ENCODE measurements around the gene SEC11C.

SEC11C gene

DNA sequence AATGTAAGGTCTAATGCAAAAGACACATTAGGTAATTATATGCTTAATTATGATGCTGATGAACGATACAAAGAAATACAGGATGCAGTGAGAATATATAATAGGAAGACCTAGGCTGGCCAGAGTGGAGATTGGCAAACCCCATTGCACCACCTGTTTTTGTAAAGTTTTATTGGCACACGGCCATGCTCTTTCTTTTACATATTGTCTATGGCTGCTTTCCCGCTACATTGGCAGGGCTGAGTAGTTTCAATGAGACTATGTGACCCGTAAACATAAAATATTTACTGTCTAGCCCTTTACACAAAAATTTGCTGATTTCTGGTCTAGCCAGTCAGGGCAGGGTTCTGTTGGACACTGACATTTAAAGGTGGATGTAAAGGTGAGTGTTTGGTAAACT, 5.4 kb downstream of the SEC11C start:
- no peak for DNase-seq (ENCODE audit: low spot score)

DNA sequence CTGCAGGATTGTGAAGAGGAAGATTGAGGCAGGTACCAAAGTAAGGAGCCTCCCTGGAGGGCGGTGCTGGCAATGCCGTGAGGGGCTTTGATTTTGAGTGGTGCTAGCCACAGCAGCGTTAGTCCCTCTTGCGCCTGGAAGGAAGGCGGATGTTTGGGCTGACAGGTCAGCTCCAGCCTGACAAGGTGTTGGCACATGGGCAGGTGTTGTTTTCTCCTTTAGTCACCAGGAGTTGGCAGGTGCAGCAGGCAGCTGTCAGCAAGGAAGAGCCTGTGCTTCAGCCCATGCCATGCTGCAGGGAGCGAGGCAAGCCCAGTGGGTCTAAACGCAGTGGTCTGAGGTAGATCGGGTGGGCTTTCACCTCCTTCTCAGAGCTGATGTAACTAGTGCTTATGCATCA, 8.5 kb downstream of the SEC11C start:
- no peak for DNase-seq (ENCODE audit: low spot score)

DNA sequence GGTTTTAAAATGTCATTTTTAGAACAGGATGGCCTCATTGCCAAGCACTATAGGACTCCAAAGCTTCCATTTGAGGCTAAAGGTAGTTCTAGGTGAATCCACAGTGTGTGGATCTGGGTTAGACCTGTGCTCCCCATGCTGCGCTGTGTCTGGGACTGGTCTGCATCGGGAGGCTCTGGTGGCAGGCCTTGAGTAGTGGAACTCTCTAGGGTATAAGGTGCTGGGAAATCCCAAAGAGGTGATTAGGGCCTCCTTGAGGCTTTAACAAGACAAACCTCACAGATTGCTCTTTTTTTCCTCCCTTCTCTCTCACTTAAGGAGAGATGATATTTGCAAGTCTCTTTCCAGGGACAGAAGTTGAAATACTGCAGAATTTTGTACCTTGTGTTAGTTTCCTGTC, 9.3 kb downstream of the SEC11C start:
- DNase-seq (ENCODE audit: low spot score) = no peak

DNA sequence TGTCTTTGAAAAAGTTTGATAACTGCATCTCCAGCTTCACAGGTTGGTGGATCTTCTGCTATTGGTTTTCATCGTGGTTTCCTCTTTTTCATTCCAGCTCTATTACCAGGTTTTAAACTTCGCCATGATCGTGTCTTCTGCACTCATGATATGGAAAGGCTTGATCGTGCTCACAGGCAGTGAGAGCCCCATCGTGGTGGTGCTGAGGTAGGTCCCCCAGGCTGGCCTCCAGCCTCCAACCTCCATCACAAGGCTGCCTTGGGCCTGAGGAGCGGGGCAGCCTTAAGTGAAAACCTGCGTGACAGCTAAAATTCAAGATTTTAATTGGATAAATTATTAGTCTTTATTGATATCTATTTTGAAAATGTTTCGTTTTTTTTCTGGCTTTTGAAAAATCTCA, 9.7 kb downstream of the SEC11C start:
- no peak for DNase-seq (ENCODE audit: low spot score)

GRCh38 chr18:59150236-59150635, 10.6 kb downstream of the SEC11C start:
- no peak for DNase-seq (ENCODE audit: low spot score)

DNA sequence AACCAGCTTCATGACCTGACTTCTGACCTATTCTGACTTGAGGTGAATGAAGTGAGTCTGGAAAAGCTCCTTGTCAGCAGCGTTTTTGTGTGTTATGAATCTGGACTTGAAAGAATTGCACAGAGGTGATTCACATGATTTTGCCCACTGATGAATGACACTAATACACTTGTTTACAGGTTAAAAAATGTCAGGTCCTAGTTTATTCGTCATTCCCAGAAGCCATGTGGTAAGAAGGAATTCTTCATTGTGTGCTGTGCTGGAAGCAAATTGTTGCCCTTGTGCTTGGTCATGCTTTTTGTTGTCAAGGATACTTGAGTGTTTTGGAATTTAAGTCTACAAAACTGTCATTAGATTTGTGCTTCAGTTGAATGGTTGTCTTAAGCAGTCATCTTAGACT, 15.5 kb downstream of the SEC11C start:
- DNase-seq (ENCODE audit: low spot score) = no peak

DNA sequence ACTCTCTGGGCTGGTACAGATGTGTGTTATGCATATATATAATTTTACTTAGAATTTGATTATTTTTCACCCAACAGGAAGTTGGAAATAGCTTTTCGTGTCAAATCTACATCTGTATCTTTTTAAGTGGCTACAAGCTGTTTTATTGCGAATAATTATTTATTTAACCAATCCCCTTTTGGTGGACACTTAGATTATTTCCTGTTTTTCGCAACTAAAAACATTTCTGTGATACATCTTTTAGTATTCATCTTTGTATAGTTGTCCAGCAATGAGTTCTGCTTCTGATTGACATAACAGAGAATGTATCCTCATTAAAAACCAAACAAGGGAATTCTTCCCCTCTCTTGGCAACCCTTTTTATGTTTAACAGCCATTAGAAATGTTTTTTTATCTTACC, 16.6 kb downstream of the SEC11C start:
- no peak for DNase-seq (ENCODE audit: low spot score)

DNA sequence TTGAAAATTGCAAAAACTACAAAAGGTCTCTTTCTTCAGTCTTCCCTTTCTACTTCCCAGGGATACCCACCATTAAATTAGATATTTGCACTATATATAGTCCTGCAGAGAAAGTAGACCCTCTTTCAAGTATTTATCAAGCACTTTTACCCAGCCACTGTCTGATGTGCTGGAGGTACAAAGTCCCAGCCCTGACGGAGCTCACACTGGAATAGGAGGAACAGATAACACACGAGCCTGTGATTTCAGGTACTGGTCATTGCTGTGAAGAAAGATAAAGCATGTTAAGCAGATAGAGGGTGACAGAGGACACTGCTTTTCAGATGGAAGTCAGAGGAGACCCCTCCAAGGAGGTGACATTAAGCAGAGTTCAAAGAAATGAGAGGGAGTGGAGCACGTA, 19.6 kb downstream of the SEC11C start:
- no peak for DNase-seq (ENCODE audit: low spot score)

- DNase-seq (ENCODE audit: low spot score) = no peak
Observed at GRCh38 chr18:59159986-59160385, 20.3 kb downstream of the SEC11C start.

- no peak for DNase-seq (ENCODE audit: low spot score)
Observed at GRCh38 chr18:59172664-59173249, 33.1 kb downstream of the SEC11C start.

DNA sequence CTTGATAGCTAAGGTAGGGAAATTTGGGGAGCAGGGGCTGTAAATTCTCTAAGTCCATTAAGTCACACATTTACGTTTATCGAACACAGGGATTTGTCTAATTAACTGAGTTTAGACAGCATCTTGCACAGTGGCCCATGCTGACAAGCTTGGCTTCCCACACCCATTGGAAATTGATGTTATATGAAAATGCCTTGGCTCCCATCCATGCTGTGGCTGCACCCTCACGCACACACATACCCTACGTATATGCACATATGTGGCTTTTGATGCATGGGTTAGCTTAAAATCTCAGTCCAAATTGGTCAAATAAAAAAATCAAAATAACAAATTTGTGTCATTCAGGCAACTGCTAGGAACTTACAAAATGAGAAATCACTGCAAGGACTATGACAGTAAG, 37.8 kb downstream of the SEC11C start:
- DNase-seq (ENCODE audit: low spot score) = no peak

DNA sequence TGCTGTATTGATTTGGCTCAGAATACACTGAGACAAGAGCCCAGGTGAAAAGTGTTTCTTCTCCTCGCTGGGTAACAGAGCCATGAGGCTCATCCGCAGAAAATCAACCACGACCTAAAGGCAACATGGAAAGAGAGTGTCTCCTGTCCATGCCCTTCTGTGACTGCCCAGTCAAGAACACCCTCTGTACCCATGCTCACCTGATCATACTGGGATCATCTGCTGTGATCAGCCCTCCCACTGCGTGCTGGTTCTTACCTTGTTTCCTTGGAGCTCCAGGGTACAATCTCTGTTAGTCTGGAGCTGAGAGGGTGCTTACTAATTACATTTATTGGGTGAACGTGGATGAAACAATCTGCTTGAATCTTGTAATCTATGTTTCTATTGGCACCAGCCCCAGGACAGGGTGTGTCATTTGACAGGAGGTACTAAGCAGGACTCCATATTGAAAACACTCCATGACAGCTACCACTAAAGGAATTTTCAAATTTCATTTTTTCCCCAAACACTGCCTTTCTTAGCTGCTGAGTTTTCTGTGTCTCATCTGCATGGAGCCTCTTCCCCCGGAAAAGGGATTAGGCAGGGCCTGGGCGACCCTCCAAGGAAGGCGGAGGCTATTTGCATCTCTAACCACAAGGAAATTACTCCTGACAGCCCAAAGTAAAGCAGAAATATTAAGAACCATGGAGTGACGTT, 40.6 kb downstream of the SEC11C start:
- no peak for DNase-seq (ENCODE audit: low spot score)

GRCh38 chr18:59182673-59183072, 43.0 kb downstream of the SEC11C start:
- DNase-seq (ENCODE audit: low spot score) = no peak

- DNase-seq (ENCODE audit: low spot score) = no peak
Observed at GRCh38 chr18:59189008-59189407, 49.3 kb downstream of the SEC11C start.

- DNase-seq (ENCODE audit: low spot score) = no peak
Observed at GRCh38 chr18:59189746-59190145, 50.1 kb downstream of the SEC11C start.

DNA sequence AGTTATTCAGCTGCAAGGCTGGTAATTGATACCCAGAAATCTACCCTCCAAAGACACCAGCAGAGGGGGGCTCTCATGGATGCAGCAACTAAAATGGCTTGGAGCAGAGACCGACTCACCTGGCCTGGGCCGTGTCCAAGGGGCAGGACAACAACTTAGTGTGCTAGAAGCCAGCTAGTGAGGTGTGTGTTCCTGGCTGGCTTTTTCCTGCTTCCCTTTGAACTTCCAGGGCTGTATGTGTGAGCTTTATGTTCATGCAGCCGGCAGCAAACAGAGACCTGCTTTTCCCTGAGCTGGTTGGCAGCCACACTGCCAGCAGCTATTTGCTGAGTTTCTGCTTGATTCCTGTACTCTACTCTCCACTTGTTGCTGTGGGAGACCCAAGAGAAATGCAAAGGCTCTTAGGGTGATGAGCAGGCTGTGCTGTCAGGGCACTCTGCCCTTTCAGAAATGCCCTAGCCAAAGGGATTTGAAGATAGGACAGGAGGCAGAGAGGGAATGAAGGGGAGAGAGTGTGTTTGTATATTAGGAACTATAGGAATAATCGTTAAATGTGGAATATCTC, 56.6 kb downstream of the SEC11C start:
- peak; percentile 11 for DNase-seq (ENCODE audit: low spot score)

GRCh38 chr18:59197636-59198035, 58.0 kb downstream of the SEC11C start:
- peak; percentile 85 for DNase-seq (ENCODE audit: low spot score)

- no peak for DNase-seq (ENCODE audit: low spot score)
Observed at GRCh38 chr18:59198215-59198614, 58.5 kb downstream of the SEC11C start.

GRCh38 chr18:59200787-59201186, 61.1 kb downstream of the SEC11C start:
- no peak for DNase-seq (ENCODE audit: low spot score)

DNA sequence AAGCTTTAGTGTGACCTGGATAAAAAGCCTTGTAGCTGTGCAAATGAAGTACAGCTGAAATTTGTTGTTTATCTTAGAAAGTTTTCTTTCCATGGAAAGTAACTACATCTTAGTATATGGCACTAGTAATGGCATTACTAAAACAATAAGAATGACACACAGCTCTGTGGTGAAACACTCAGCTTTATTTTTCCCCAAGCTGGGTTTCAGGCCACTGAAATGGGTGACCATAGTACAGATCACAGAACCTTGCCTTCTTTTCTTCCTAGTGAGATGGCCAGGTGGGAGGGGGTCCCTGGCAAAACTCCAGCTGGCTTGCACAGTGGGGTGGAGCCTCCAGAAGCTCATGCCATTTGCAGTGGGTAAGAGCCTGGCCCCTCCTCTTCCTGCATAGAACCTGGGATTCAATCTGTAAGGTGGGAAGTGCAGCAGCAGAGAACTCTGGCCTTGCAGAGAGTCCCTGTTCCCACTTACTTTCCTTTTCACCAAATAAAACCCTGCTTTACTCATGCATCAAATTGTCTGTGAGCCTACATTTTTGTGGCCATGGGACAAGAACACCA, 62.7 kb downstream of the SEC11C start:
- no peak for DNase-seq (ENCODE audit: low spot score)

GRCh38 chr18:59207506-59207905, 67.8 kb downstream of the SEC11C start:
- no peak for DNase-seq (ENCODE audit: low spot score)
